Sigmoid colon (tissue), 4 donors: ENCODE measurements around the gene MGAT1.

ENCODE experiments used
- CTCF ChIP-seq, 4 experiments: fragments of 450-650 bp in 3 of 4; fragments of 200-600 bp in 1 of 4; IDR thresholded peaks; one replicate each; pipeline ENCODE4 v1.5.1; 2016 to 2019; ENCODE audit warnings: antibody characterized with exemption in 4 of 4, mild to moderate bottlenecking in 3 of 4, moderate library complexity in 2 of 4
- EP300 ChIP-seq, 4 donors: sonication (generic); formaldehyde crosslinking; IDR thresholded peaks; one replicate each; pipeline ENCODE4 v1.6.1; 2017; ENCODE audit warnings: antibody characterized with exemption in 4 of 4
- POLR2A ChIP-seq, 2 donors: fragments of 450-650 bp; IDR thresholded peaks; one replicate each; pipeline ENCODE4 v1.6.1; 2016; ENCODE audit warnings: antibody characterized with exemption in 2 of 2, mild to moderate bottlenecking in 2 of 2, moderate library complexity in 2 of 2
- POLR2AphosphoS5 ChIP-seq, 4 donors: sonication (generic); formaldehyde crosslinking; IDR thresholded peaks; one replicate each; pipeline ENCODE4 v1.6.1; 2017; ENCODE audit warnings: antibody characterized with exemption in 4 of 4

DNA sequence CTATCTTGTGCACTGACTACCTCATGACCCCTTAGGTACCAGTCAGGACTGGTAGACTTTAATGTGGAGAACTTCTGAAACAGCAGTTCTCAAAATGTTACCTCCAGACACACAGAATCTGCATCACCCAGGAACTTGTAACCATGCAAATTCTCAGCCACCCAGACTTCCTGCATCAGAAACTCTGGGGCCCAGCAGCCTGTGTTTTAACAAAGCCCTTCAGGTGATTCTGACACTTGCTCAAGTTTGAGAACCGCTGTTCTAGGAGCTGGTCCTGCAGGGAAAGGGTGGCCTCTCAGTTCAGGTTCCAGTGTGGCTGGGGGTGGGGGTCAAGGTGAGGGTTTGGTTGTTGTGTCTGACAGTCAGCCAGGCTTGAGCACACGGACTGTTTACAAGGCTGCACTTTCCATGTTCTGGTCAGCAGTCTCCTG, 30.0 kb upstream of the MGAT1 start:
- TF ChIP-seq CTCF (IDR thresholded peaks at IDR 0.05) (no peak), EP300 (IDR thresholded peaks at IDR 0.05) (no peak), POLR2AphosphoS5 (IDR thresholded peaks at IDR 0.05) (no peak), POLR2A (IDR thresholded peaks at IDR 0.05) (no peak)
